Small intestine (tissue), 7 donors: ENCODE data around the gene C1QTNF6. TPM values are rescaled to one million over a fixed set of nuclear protein-coding genes. Genes with fewer than 3 reads are reported as not detected.
A peak's percentile ranks its signal among the peaks of the same experiment; 100 is the strongest.

ENCODE experiments used
- DNase-seq, 2 donors: peaks; one replicate each; pipeline versions ENCODE4 v3.0.0 to v3.0.0-alpha.2; 2013
- FAIRE-seq: peaks from 2 replicates; lab custom pipeline; 2012; peaks lifted over from hg19 to GRCh38; lab: Jason Lieb, UNC
- H3K27ac ChIP-seq, 3 donors: one replicate each; pipeline ENCODE4 v1.5.1; 2013; ENCODE audit warnings: low read length in 2 of 3, mild to moderate bottlenecking in 2 of 3, control low read depth in 1 of 3, inconsistent platforms in 1 of 3, low read depth in 1 of 3, moderate library complexity in 1 of 3
- H3K27me3 ChIP-seq, 3 donors: one replicate each; pipeline ENCODE4 v1.6.1; 2013; ENCODE audit warnings: low read length in 3 of 3, inconsistent platforms in 1 of 3; ENCODE audit not compliant: control insufficient read depth in 3 of 3, insufficient read depth in 3 of 3
- H3K36me3 ChIP-seq, 3 donors: one replicate each; pipeline ENCODE4 v1.6.1; 2013; ENCODE audit warnings: low read length in 3 of 3, inconsistent platforms in 1 of 3, low read depth in 1 of 3, mild to moderate bottlenecking in 1 of 3, moderate library complexity in 1 of 3; ENCODE audit not compliant: control insufficient read depth in 3 of 3, insufficient read depth in 2 of 3
- H3K4me1 ChIP-seq, 3 donors: one replicate each; pipeline ENCODE4 v1.6.1; 2013; ENCODE audit warnings: low read length in 2 of 3, inconsistent platforms in 1 of 3, low read depth in 1 of 3, mild to moderate bottlenecking in 1 of 3, moderate library complexity in 1 of 3; ENCODE audit not compliant: control insufficient read depth in 3 of 3, insufficient read depth in 2 of 3
- H3K4me3 ChIP-seq, 3 donors: one replicate each; pipeline ENCODE4 v1.5.1; 2013; ENCODE audit warnings: low read length in 3 of 3, control low read depth in 1 of 3, inconsistent platforms in 1 of 3, low read depth in 1 of 3, mild to moderate bottlenecking in 1 of 3, moderate library complexity in 1 of 3
- H3K9me3 ChIP-seq, 2 donors: one replicate each; pipeline ENCODE4 v1.6.1; 2013; ENCODE audit warnings: low read depth in 1 of 2, low read length in 1 of 2; ENCODE audit not compliant: control insufficient read depth in 2 of 2, insufficient read depth in 1 of 2
- WGBS, 3 donors: extraction: QIAGEN DNeasy Blood & Tissue Kit; methylation state at CpG; one replicate each; pipeline ENCODE4 v1.1.7; 2013; 5-methylcytosine and 5-hydroxymethylcytosine counted together
- polyA plus RNA-seq, 4 donors: library from polyadenylated mRNA; stranded (reverse) in 3 of 4; unstranded in 1 of 4; fragments of 200-250 nt in 3 of 4; fragments of 120-200 nt in 1 of 4; gene quantifications; one replicate each; pipeline versions ENCODE4 v1.2.1 to v1.2.3, GENCODE V29; 2013
- donor health status: healthy with polysubstance abuse.
- donor health status: control.
- donor health status: control.
- donor health status: Bipolar disorder and iron deficiency.
- donor health status: healthy.

The C1QTNF6 gene
- polyA plus RNA-seq, 4 donors = 2.4 to 20.0 (median 3.1) TPM

- no peak overlapping the region for H3K27ac ChIP-seq
- H3K36me3 ChIP-seq = no peaks in the 10 kb centered on the region
- peaks cover 7 to 59% (median 8%) of the 10 kb centered on the region in 3 donors for H3K4me1 ChIP-seq
- DNase-seq (peak; percentile 21 to 53), FAIRE-seq (no peak)
- no peak overlapping the region for H3K4me3 ChIP-seq
- H3K27me3 ChIP-seq = no peaks in the 10 kb centered on the region
- peaks cover 0 to 6% of the 10 kb centered on the region in 2 donors for H3K9me3 ChIP-seq
- 34 to 70% (median 51%) methylated on average over 2 of the region's 2 CpGs for WGBS, 3 donors
These were observed 4.2 kb upstream of the C1QTNF6 start for GRCh38 chr22:37192204-37192603.

- Histone ChIP-seq H3K4me1 (peaks cover 7 to 52% (median 11%) of the 10 kb centered on the region in 3 donors), H3K4me3 (no peak overlapping the region), H3K36me3 (no peaks in the 10 kb centered on the region), H3K27me3 (no peaks in the 10 kb centered on the region), H3K9me3 (peaks cover 0 to 6% of the 10 kb centered on the region in 2 donors), H3K27ac (no peak overlapping the region)
- WGBS, 3 donors = 51 to 83% (median 56%) methylated on average over 4 of the region's 4 CpGs
- FAIRE-seq = no peak
- DNase-seq = no peak
These were observed 2.3 kb upstream of the C1QTNF6 start for GRCh38 chr22:37190262-37190780.

- Histone ChIP-seq H3K27ac (peak overlapping the region in 2 of 3 donors; percentile 58 to 82), H3K9me3 (peaks cover 0 to 6% of the 10 kb centered on the region in 2 donors), H3K27me3 (no peaks in the 10 kb centered on the region), H3K4me3 (no peak overlapping the region), H3K4me1 (peaks cover 5 to 52% (median 11%) of the 10 kb centered on the region in 3 donors), H3K36me3 (peaks cover 0 to 12% (median 0%) of the 10 kb centered on the region in 3 donors)
- FAIRE-seq = no peak
- WGBS, 3 donors = 64 to 80% (median 74%) methylated on average over 2 of the region's 2 CpGs
- no peak for DNase-seq
These were observed 937 bp upstream of the C1QTNF6 start for GRCh38 chr22:37188901-37189466.

- FAIRE-seq = no peak
- DNase-seq = peak in 1 of 2 donors; percentile 44
- Histone ChIP-seq H3K27ac (peak overlapping the region; percentile 35 to 82 (median 58)), H3K4me1 (peaks cover 2 to 39% (median 11%) of the 10 kb centered on the region in 3 donors), H3K9me3 (no peaks in the 10 kb centered on the region), H3K27me3 (no peaks in the 10 kb centered on the region), H3K36me3 (peaks cover 0 to 18% (median 0%) of the 10 kb centered on the region in 3 donors), H3K4me3 (peak overlapping the region in 1 of 3 donors; percentile 20)
- WGBS, 3 donors = 3 to 16% (median 15%) methylated on average over 5 of the region's 5 CpGs
These were observed 526 bp downstream of the C1QTNF6 start for GRCh38 chr22:37187552-37187890.

GRCh38 chr22:37186997-37187522 lies 987 bp downstream of the C1QTNF6 start:
- peak overlapping the region in 1 of 3 donors; percentile 20 for H3K4me3 ChIP-seq
- no peak for FAIRE-seq

GRCh38 chr22:37186228-37186996 lies 1.6 kb downstream of the C1QTNF6 start:
- Histone ChIP-seq H3K36me3 (peaks cover 0 to 27% (median 0%) of the 10 kb centered on the region in 3 donors), H3K4me3 (no peak overlapping the region), H3K27me3 (no peaks in the 10 kb centered on the region), H3K27ac (peak overlapping the region in 1 of 3 donors; percentile 82), H3K4me1 (peaks cover 0 to 35% (median 11%) of the 10 kb centered on the region in 3 donors), H3K9me3 (no peaks in the 10 kb centered on the region)
- FAIRE-seq (no peak), DNase-seq (peak; percentile 63 to 67)
- WGBS, 3 donors = 53 to 61% (median 60%) methylated on average over 9 of the region's 9 CpGs

More at GRCh38 chr22:37186997-37187522, 987 bp downstream of the C1QTNF6 start:
- no peak for DNase-seq
- H3K9me3 ChIP-seq = no peaks in the 10 kb centered on the region
- no peaks in the 10 kb centered on the region for H3K27me3 ChIP-seq
- 45 to 82% (median 54%) methylated on average over 4 of the region's 4 CpGs for WGBS, 3 donors
- peaks cover 0 to 36% (median 11%) of the 10 kb centered on the region in 3 donors for H3K4me1 ChIP-seq
- H3K36me3 ChIP-seq = peaks cover 0 to 23% (median 0%) of the 10 kb centered on the region in 3 donors
- H3K27ac ChIP-seq = peak overlapping the region in 2 of 3 donors; percentile 58 to 82

GRCh38 chr22:37185646-37186227 lies 2.3 kb downstream of the C1QTNF6 start:
- FAIRE-seq (no peak), DNase-seq (no peak)
- Histone ChIP-seq H3K4me1 (peaks cover 0 to 35% (median 11%) of the 10 kb centered on the region in 3 donors), H3K27ac (peak overlapping the region in 1 of 3 donors; percentile 30), H3K36me3 (peaks cover 0 to 29% (median 0%) of the 10 kb centered on the region in 3 donors), H3K9me3 (no peaks in the 10 kb centered on the region), H3K27me3 (no peaks in the 10 kb centered on the region), H3K4me3 (no peak overlapping the region)
- 59 to 75% (median 69%) methylated on average over 13 of the region's 13 CpGs for WGBS, 3 donors
